ENCODE results near the gene RASD2. TPM values are rescaled to one million over a fixed set of nuclear protein-coding genes. Genes with fewer than 3 reads are reported as not detected.
"Not testable (repeated sequence)": the region's sequence is repeated elsewhere in the genome, so short reads cannot be mapped to it uniquely, and the experiment has no call there.

Gene RASD2
- polyA plus RNA-seq, 4 donors: 0.54 to 3.7 (median 1.7) TPM

GRCh38 chr22:35502836-35503235 lies 37.8 kb upstream of the RASD2 start:
- no peak overlapping the region for H3K4me3 ChIP-seq (ENCODE audit: low read depth in 1 of 3, low read length in 3 of 3)
- H3K36me3 ChIP-seq (ENCODE audit: control insufficient read depth in 3 of 3, insufficient read depth in 2 of 3, low read depth in 1 of 3, low read length in 3 of 3): no peaks in the 10 kb centered on the region
- no peak for DNase-seq
- no peaks in the 10 kb centered on the region for H3K27me3 ChIP-seq (ENCODE audit: control insufficient read depth in 3 of 3, insufficient read depth in 3 of 3, low read length in 3 of 3)
- FAIRE-seq: no peak
- no peaks in the 10 kb centered on the region for H3K9me3 ChIP-seq (ENCODE audit: control insufficient read depth in 2 of 2, insufficient read depth in 1 of 2, low read depth in 1 of 2, low read length in 1 of 2)
- H3K4me1 ChIP-seq (ENCODE audit: control insufficient read depth in 3 of 3, insufficient read depth in 2 of 3, low read depth in 1 of 3, low read length in 2 of 3): no peaks in the 10 kb centered on the region
- 55 to 60% (median 56%) methylated on average over 3 of the region's 3 CpGs for WGBS, 3 donors
- H3K27ac ChIP-seq (ENCODE audit: low read depth in 1 of 3, low read length in 2 of 3): no peak overlapping the region

GRCh38 chr22:35505399-35506258 lies 35.0 kb upstream of the RASD2 start:
- FAIRE-seq (no peak), DNase-seq (no peak)
- Histone ChIP-seq H3K9me3 (ENCODE audit: control insufficient read depth in 2 of 2, insufficient read depth in 1 of 2, low read depth in 1 of 2, low read length in 1 of 2) (no peaks in the 10 kb centered on the region), H3K4me3 (ENCODE audit: low read depth in 1 of 3, low read length in 3 of 3) (no peak overlapping the region), H3K27ac (ENCODE audit: low read depth in 1 of 3, low read length in 2 of 3) (no peak overlapping the region), H3K36me3 (ENCODE audit: control insufficient read depth in 3 of 3, insufficient read depth in 2 of 3, low read depth in 1 of 3, low read length in 3 of 3) (no peaks in the 10 kb centered on the region), H3K27me3 (ENCODE audit: control insufficient read depth in 3 of 3, insufficient read depth in 3 of 3, low read length in 3 of 3) (no peaks in the 10 kb centered on the region), H3K4me1 (ENCODE audit: control insufficient read depth in 3 of 3, insufficient read depth in 2 of 3, low read depth in 1 of 3, low read length in 2 of 3) (no peaks in the 10 kb centered on the region)
- WGBS, 3 donors: 54 to 63% (median 57%) methylated on average over 7 of the region's 7 CpGs

GRCh38 chr22:35506259-35506570 lies 34.4 kb upstream of the RASD2 start:
- Histone ChIP-seq H3K4me1 (ENCODE audit: control insufficient read depth in 3 of 3, insufficient read depth in 2 of 3, low read depth in 1 of 3, low read length in 2 of 3) (no peaks in the 10 kb centered on the region), H3K4me3 (ENCODE audit: low read depth in 1 of 3, low read length in 3 of 3) (no peak overlapping the region), H3K9me3 (ENCODE audit: control insufficient read depth in 2 of 2, insufficient read depth in 1 of 2, low read depth in 1 of 2, low read length in 1 of 2) (no peaks in the 10 kb centered on the region), H3K36me3 (ENCODE audit: control insufficient read depth in 3 of 3, insufficient read depth in 2 of 3, low read depth in 1 of 3, low read length in 3 of 3) (no peaks in the 10 kb centered on the region), H3K27ac (ENCODE audit: low read depth in 1 of 3, low read length in 2 of 3) (no peak overlapping the region), H3K27me3 (ENCODE audit: control insufficient read depth in 3 of 3, insufficient read depth in 3 of 3, low read length in 3 of 3) (no peaks in the 10 kb centered on the region)
- DNase-seq: peak in 1 of 2 donors; percentile 18
- FAIRE-seq: no peak
- 15 to 42% (median 35%) methylated on average over 2 of the region's 2 CpGs for WGBS, 3 donors

GRCh38 chr22:35507851-35508250 lies 32.8 kb upstream of the RASD2 start:
- not testable (repeated sequence) for FAIRE-seq; H3K4me1 ChIP-seq (ENCODE audit: control insufficient read depth in 3 of 3, insufficient read depth in 2 of 3, low read depth in 1 of 3, low read length in 2 of 3); H3K27me3 ChIP-seq (ENCODE audit: control insufficient read depth in 3 of 3, insufficient read depth in 3 of 3, low read length in 3 of 3); H3K9me3 ChIP-seq (ENCODE audit: control insufficient read depth in 2 of 2, insufficient read depth in 1 of 2, low read depth in 1 of 2, low read length in 1 of 2); H3K27ac ChIP-seq (ENCODE audit: low read depth in 1 of 3, low read length in 2 of 3); H3K36me3 ChIP-seq (ENCODE audit: control insufficient read depth in 3 of 3, insufficient read depth in 2 of 3, low read depth in 1 of 3, low read length in 3 of 3); H3K4me3 ChIP-seq (ENCODE audit: low read depth in 1 of 3, low read length in 3 of 3); DNase-seq
- 74 to 87% (median 77%) methylated on average over 6 to 7 of the region's 7 CpGs for WGBS, 3 donors

GRCh38 chr22:35509451-35509850 lies 31.2 kb upstream of the RASD2 start:
- DNase-seq: no peak

GRCh38 chr22:35509960-35510359 lies 30.7 kb upstream of the RASD2 start:
- Histone ChIP-seq H3K27me3 (ENCODE audit: control insufficient read depth in 3 of 3, insufficient read depth in 3 of 3, low read length in 3 of 3) (peaks cover 0 to 6% (median 4%) of the 10 kb centered on the region in 3 donors), H3K4me3 (ENCODE audit: low read depth in 1 of 3, low read length in 3 of 3) (no peak overlapping the region), H3K27ac (ENCODE audit: low read depth in 1 of 3, low read length in 2 of 3) (no peak overlapping the region), H3K4me1 (ENCODE audit: control insufficient read depth in 3 of 3, insufficient read depth in 2 of 3, low read depth in 1 of 3, low read length in 2 of 3) (no peaks in the 10 kb centered on the region), H3K36me3 (ENCODE audit: control insufficient read depth in 3 of 3, insufficient read depth in 2 of 3, low read depth in 1 of 3, low read length in 3 of 3) (no peaks in the 10 kb centered on the region), H3K9me3 (ENCODE audit: control insufficient read depth in 2 of 2, insufficient read depth in 1 of 2, low read depth in 1 of 2, low read length in 1 of 2) (no peaks in the 10 kb centered on the region)
- FAIRE-seq (no peak), DNase-seq (no peak)
- 87 to 95% (median 88%) methylated on average over 2 of the region's 2 CpGs for WGBS, 3 donors

More at GRCh38 chr22:35509451-35509850, 31.2 kb upstream of the RASD2 start:
- Histone ChIP-seq H3K4me3 (ENCODE audit: low read depth in 1 of 3, low read length in 3 of 3) (no peak overlapping the region), H3K9me3 (ENCODE audit: control insufficient read depth in 2 of 2, insufficient read depth in 1 of 2, low read depth in 1 of 2, low read length in 1 of 2) (no peaks in the 10 kb centered on the region), H3K27me3 (ENCODE audit: control insufficient read depth in 3 of 3, insufficient read depth in 3 of 3, low read length in 3 of 3) (peaks cover 0 to 6% (median 4%) of the 10 kb centered on the region in 3 donors), H3K27ac (ENCODE audit: low read depth in 1 of 3, low read length in 2 of 3) (no peak overlapping the region), H3K36me3 (ENCODE audit: control insufficient read depth in 3 of 3, insufficient read depth in 2 of 3, low read depth in 1 of 3, low read length in 3 of 3) (no peaks in the 10 kb centered on the region), H3K4me1 (ENCODE audit: control insufficient read depth in 3 of 3, insufficient read depth in 2 of 3, low read depth in 1 of 3, low read length in 2 of 3) (no peaks in the 10 kb centered on the region)
- 66 to 91% (median 85%) methylated on average over 9 to 10 of the region's 10 CpGs for WGBS, 3 donors
- FAIRE-seq: no peak

GRCh38 chr22:35510481-35510934 lies 30.1 kb upstream of the RASD2 start:
- H3K27ac ChIP-seq (ENCODE audit: low read depth in 1 of 3, low read length in 2 of 3): no peak overlapping the region
- H3K4me1 ChIP-seq (ENCODE audit: control insufficient read depth in 3 of 3, insufficient read depth in 2 of 3, low read depth in 1 of 3, low read length in 2 of 3): no peaks in the 10 kb centered on the region
- DNase-seq (no peak), FAIRE-seq (no peak)
- no peaks in the 10 kb centered on the region for H3K36me3 ChIP-seq (ENCODE audit: control insufficient read depth in 3 of 3, insufficient read depth in 2 of 3, low read depth in 1 of 3, low read length in 3 of 3)
- 75 to 79% (median 78%) methylated on average over 6 of the region's 6 CpGs for WGBS, 3 donors
- H3K27me3 ChIP-seq (ENCODE audit: control insufficient read depth in 3 of 3, insufficient read depth in 3 of 3, low read length in 3 of 3): peaks cover 0 to 6% (median 4%) of the 10 kb centered on the region in 3 donors
- H3K4me3 ChIP-seq (ENCODE audit: low read depth in 1 of 3, low read length in 3 of 3): no peak overlapping the region
- H3K9me3 ChIP-seq (ENCODE audit: control insufficient read depth in 2 of 2, insufficient read depth in 1 of 2, low read depth in 1 of 2, low read length in 1 of 2): no peaks in the 10 kb centered on the region

GRCh38 chr22:35510951-35511350 lies 29.7 kb upstream of the RASD2 start:
- no peak overlapping the region for H3K4me3 ChIP-seq (ENCODE audit: low read depth in 1 of 3, low read length in 3 of 3)
- H3K9me3 ChIP-seq (ENCODE audit: control insufficient read depth in 2 of 2, insufficient read depth in 1 of 2, low read depth in 1 of 2, low read length in 1 of 2): no peaks in the 10 kb centered on the region
- DNase-seq: no peak
- WGBS, 3 donors: 69 to 84% (median 75%) methylated on average over 4 of the region's 4 CpGs
- no peak overlapping the region for H3K27ac ChIP-seq (ENCODE audit: low read depth in 1 of 3, low read length in 2 of 3)
- no peak for FAIRE-seq
- no peaks in the 10 kb centered on the region for H3K4me1 ChIP-seq (ENCODE audit: control insufficient read depth in 3 of 3, insufficient read depth in 2 of 3, low read depth in 1 of 3, low read length in 2 of 3)
- peaks cover 0 to 6% (median 4%) of the 10 kb centered on the region in 3 donors for H3K27me3 ChIP-seq (ENCODE audit: control insufficient read depth in 3 of 3, insufficient read depth in 3 of 3, low read length in 3 of 3)
- no peaks in the 10 kb centered on the region for H3K36me3 ChIP-seq (ENCODE audit: control insufficient read depth in 3 of 3, insufficient read depth in 2 of 3, low read depth in 1 of 3, low read length in 3 of 3)

Data from small intestine (tissue), 7 donors.